ENCODE data around the gene ACAA2. TPM values are rescaled to one million over a fixed set of nuclear protein-coding genes. Genes with fewer than 3 reads are reported as not detected.

Gene ACAA2
- total RNA-seq, 2 donors from 2014 or later: 47.0 to 86.9 TPM

GRCh38 chr18:49744376-49745008, 68.8 kb downstream of the ACAA2 start:
- DNase-seq (ENCODE audit: low spot score in 2 of 2) (no peak), ATAC-seq (no peak)
- Mint-ChIP-seq H3K36me3 (no peaks in the 10 kb centered on the region), H3K27ac (no peak overlapping the region), H3K9me3 (peaks cover 0 to 3% of the 10 kb centered on the region in 2 donors)

- peak overlapping the region in 1 of 2 donors; percentile 5 for H3K27ac Mint-ChIP-seq
- no peak for DNase-seq (ENCODE audit: low spot score in 2 of 2)
- no peak for ATAC-seq
- H3K9me3 Mint-ChIP-seq: peaks cover 0 to 3% of the 10 kb centered on the region in 2 donors
- no peaks in the 10 kb centered on the region for H3K36me3 Mint-ChIP-seq
Observed at GRCh38 chr18:49743117-49743567, 70.2 kb downstream of the ACAA2 start.

- ATAC-seq (no peak), DNase-seq (ENCODE audit: low spot score in 2 of 2) (no peak)
- Mint-ChIP-seq H3K9me3 (peaks cover 0 to 3% of the 10 kb centered on the region in 2 donors), H3K36me3 (no peaks in the 10 kb centered on the region), H3K27ac (no peak overlapping the region)
Observed at GRCh38 chr18:49742316-49743116, 70.8 kb downstream of the ACAA2 start.

GRCh38 chr18:49739275-49739674, 74.1 kb downstream of the ACAA2 start:
- Mint-ChIP-seq H3K27ac (no peak overlapping the region), H3K36me3 (no peaks in the 10 kb centered on the region), H3K9me3 (no peaks in the 10 kb centered on the region)
- ATAC-seq: no peak
- DNase-seq (ENCODE audit: low spot score in 2 of 2): no peak

- no peak overlapping the region for H3K27ac Mint-ChIP-seq
- ATAC-seq (no peak), DNase-seq (ENCODE audit: low spot score in 2 of 2) (no peak)
- no peaks in the 10 kb centered on the region for H3K9me3 Mint-ChIP-seq
- H3K36me3 Mint-ChIP-seq: no peaks in the 10 kb centered on the region
Observed at GRCh38 chr18:49738721-49739120, 74.6 kb downstream of the ACAA2 start.

GRCh38 chr18:49734836-49735235, 78.5 kb downstream of the ACAA2 start:
- Mint-ChIP-seq H3K36me3 (no peaks in the 10 kb centered on the region), H3K27ac (no peak overlapping the region), H3K9me3 (no peaks in the 10 kb centered on the region)
- no peak for DNase-seq (ENCODE audit: low spot score in 2 of 2)
- ATAC-seq: no peak

GRCh38 chr18:49733896-49734585, 79.3 kb downstream of the ACAA2 start:
- Mint-ChIP-seq H3K9me3 (no peaks in the 10 kb centered on the region), H3K27ac (no peak overlapping the region), H3K36me3 (no peaks in the 10 kb centered on the region)
- ATAC-seq (no peak), DNase-seq (ENCODE audit: low spot score in 2 of 2) (no peak)

- H3K9me3 Mint-ChIP-seq: no peaks in the 10 kb centered on the region
- DNase-seq (ENCODE audit: low spot score in 2 of 2): no peak
Observed at GRCh38 chr18:49733321-49733720, 80.0 kb downstream of the ACAA2 start.

More at GRCh38 chr18:49733321-49733720, 80.0 kb downstream of the ACAA2 start:
- no peaks in the 10 kb centered on the region for H3K36me3 Mint-ChIP-seq
- H3K27ac Mint-ChIP-seq: no peak overlapping the region
- no peak for ATAC-seq

Data from activated naive CD4-positive, alpha-beta T cell treated with anti-CD3 and anti-CD28 coated beads, Interleukin-2, amount 50 U/mL, for 72 hours (primary cell).